Uterus (tissue), 4 donors: ENCODE data around the gene FMN1. TPM values are rescaled to one million over a fixed set of nuclear protein-coding genes. Genes with fewer than 3 reads are reported as not detected.

ENCODE experiments used
- DNase-seq, 2 donors: peaks; one replicate each; pipeline ENCODE4 v3.0.0-alpha.2; 2019 to 2020
- H3K27ac ChIP-seq, 2 donors: fragments of 200-600 bp; sonication (generic); 1 replicate in 1 of 2; 2 replicates in 1 of 2; pipeline ENCODE4 v1.5.1; 2016 to 2018
- H3K27me3 ChIP-seq, 2 donors: fragments of 200-600 bp; sonication (generic); one replicate each; pipeline ENCODE4 v1.5.1; 2018 to 2019; ENCODE audit warnings: control low read depth in 1 of 2
- H3K36me3 ChIP-seq, 2 donors: fragments of 200-600 bp; sonication (generic); one replicate each; pipeline ENCODE4 v1.5.1; 2019; ENCODE audit warnings: control low read depth in 1 of 2
- H3K4me1 ChIP-seq, 2 donors: fragments of 200-600 bp; sonication (generic); one replicate each; pipeline ENCODE4 v1.5.1; 2018 to 2019; ENCODE audit warnings: control low read depth in 1 of 2
- H3K4me3 ChIP-seq, 2 donors: fragments of 200-600 bp; sonication (generic); 1 replicate in 1 of 2; 2 replicates in 1 of 2; pipeline ENCODE4 v1.5.1; 2018 to 2019; ENCODE audit warnings: mild to moderate bottlenecking in 1 of 2
- H3K9me3 ChIP-seq, 2 donors: fragments of 200-600 bp; sonication (generic); one replicate each; pipeline ENCODE4 v1.5.1; 2019; ENCODE audit warnings: control low read depth in 1 of 2
- POLR2A ChIP-seq, 2 donors: fragments of 450-650 bp; IDR thresholded peaks; one replicate each; pipeline ENCODE4 v1.6.1; 2016; ENCODE audit warnings: antibody characterized with exemption in 2 of 2, mild to moderate bottlenecking in 1 of 2, moderate library complexity in 1 of 2
- intact Hi-C: fragments of 100-400 bp; cut with DNase I; formaldehyde crosslinking; loops from one replicate; pipeline ENCODE4 v1.15.1; 2023; ENCODE audit warnings: low total_unique reads
- total RNA-seq, 4 donors: library from RNA; depleted of rRNA in 3 of 4; stranded (reverse); fragments of >200 nt in 3 of 4; gene quantifications; one replicate each; pipeline versions ENCODE4 v1.1.0 to v1.2.4, GENCODE V29; 2014 to 2023
- TF ChIP-seq, protein P1 (sequence below), 4 experiments: fragments of 200-600 bp in 2 of 4; fragments of 450-650 bp in 2 of 4; sonication (generic) in 2 of 4; IDR thresholded peaks; one replicate each; pipeline ENCODE4 v1.5.1; 2016 to 2019; ENCODE audit warnings: antibody characterized with exemption in 4 of 4, mild to moderate bottlenecking in 2 of 4, moderate library complexity in 1 of 4
- donor health status: DM: yes; HTN: yes; CAD: no.

Gene FMN1
- total RNA-seq, 4 donors from 2014 or later, result 1.3 to 9.3 (median 5.0) TPM

- Histone ChIP-seq H3K36me3 (no peaks in the 10 kb centered on the region), H3K4me1 (no peaks in the 10 kb centered on the region), H3K27ac (no peak overlapping the region), H3K9me3 (no peaks in the 10 kb centered on the region), H3K4me3 (no peak overlapping the region), H3K27me3 (no peaks in the 10 kb centered on the region)
- intact Hi-C loops, result no loop called here
- DNase-seq, result no peak
- TF ChIP-seq, protein P1, sequence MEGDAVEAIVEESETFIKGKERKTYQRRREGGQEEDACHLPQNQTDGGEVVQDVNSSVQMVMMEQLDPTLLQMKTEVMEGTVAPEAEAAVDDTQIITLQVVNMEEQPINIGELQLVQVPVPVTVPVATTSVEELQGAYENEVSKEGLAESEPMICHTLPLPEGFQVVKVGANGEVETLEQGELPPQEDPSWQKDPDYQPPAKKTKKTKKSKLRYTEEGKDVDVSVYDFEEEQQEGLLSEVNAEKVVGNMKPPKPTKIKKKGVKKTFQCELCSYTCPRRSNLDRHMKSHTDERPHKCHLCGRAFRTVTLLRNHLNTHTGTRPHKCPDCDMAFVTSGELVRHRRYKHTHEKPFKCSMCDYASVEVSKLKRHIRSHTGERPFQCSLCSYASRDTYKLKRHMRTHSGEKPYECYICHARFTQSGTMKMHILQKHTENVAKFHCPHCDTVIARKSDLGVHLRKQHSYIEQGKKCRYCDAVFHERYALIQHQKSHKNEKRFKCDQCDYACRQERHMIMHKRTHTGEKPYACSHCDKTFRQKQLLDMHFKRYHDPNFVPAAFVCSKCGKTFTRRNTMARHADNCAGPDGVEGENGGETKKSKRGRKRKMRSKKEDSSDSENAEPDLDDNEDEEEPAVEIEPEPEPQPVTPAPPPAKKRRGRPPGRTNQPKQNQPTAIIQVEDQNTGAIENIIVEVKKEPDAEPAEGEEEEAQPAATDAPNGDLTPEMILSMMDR (IDR thresholded peaks at IDR 0.05), result no peak
- TF ChIP-seq POLR2A (IDR thresholded peaks at IDR 0.05), result no peak
Measured at GRCh38 chr15:32826685-32827084, 367.8 kb downstream of the FMN1 start.

DNA sequence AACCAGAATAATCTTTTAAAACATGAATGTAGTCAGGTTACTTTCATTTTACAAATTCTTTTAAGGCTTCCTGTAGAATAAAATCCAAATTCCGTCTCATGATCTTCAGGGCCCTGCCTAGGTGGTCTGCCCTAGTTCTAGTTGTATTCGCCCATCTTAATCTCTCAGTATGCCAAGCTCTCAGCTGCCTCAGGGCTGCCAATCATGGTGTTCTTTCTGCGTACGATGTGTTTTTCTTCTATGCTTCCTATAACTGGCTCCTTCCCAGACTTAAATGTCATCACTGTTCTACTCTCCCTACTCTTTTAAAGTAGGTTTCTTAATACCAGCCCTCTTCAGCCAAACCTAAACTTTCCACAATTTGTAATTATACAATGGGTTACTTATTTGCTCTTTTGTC lies 369.3 kb downstream of the FMN1 start:
- Histone ChIP-seq H3K4me1 (no peaks in the 10 kb centered on the region), H3K36me3 (no peaks in the 10 kb centered on the region), H3K4me3 (no peak overlapping the region), H3K27ac (no peak overlapping the region), H3K9me3 (no peaks in the 10 kb centered on the region), H3K27me3 (no peaks in the 10 kb centered on the region)
- intact Hi-C loops, result no loop called here
- no peak for DNase-seq
- no peak for TF ChIP-seq POLR2A (IDR thresholded peaks at IDR 0.05)
- TF ChIP-seq, protein P1 (IDR thresholded peaks at IDR 0.05), result no peak

DNA sequence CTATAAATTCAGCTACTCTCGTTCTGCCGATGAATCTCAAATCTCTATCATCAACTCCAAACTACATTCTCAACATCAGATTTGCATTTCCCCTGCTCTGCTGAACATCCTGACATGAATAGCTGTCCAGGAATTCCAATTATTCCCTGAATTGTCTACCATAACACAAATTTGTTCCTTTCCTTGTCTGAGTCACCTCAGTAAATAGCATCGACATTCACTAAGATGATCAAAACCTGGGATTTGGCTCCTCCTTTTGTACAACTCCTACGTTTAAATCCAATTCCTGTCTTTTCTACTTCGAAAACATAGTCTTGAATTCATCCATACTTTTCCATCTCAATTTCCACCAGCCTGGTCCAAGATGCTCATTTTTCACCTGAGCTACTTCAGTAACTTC lies 369.7 kb downstream of the FMN1 start:
- no peak overlapping the region for H3K4me3 ChIP-seq
- TF ChIP-seq POLR2A (IDR thresholded peaks at IDR 0.05), result no peak
- TF ChIP-seq, protein P1 (IDR thresholded peaks at IDR 0.05), result no peak
- intact Hi-C loops, result no loop called here

DNA sequence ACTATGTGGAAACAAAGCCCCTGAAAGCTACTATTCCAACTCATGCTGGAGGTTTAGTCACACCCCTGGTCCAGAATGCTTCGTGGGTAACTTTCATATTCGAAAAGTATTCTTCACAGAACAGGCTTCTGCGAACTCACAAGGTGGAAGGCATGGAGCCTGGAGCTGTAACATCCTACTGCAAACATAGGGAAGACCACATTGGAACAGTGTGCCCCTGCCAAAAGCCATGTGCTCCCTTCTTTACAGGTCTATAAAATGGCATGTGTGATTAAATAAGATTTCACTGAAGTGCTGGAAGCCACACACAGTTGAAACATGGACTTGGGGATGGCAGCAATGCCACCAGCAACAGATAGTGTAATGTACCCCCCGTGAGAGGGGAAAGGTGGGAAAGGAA lies 370.8 kb downstream of the FMN1 start:
- H3K27me3 ChIP-seq, result no peaks in the 10 kb centered on the region
- no peak overlapping the region for H3K4me3 ChIP-seq
- H3K27ac ChIP-seq, result no peak overlapping the region
- H3K4me1 ChIP-seq, result no peaks in the 10 kb centered on the region
- no peaks in the 10 kb centered on the region for H3K9me3 ChIP-seq
- TF ChIP-seq, protein P1 (IDR thresholded peaks at IDR 0.05), result no peak
- no peak for TF ChIP-seq POLR2A (IDR thresholded peaks at IDR 0.05)
- DNase-seq, result no peak
- intact Hi-C loops, result no loop called here
- no peaks in the 10 kb centered on the region for H3K36me3 ChIP-seq

More for the DNA sequence above, 369.7 kb downstream of the FMN1 start:
- no peak for DNase-seq
- Histone ChIP-seq H3K4me1 (no peaks in the 10 kb centered on the region), H3K27me3 (no peaks in the 10 kb centered on the region), H3K36me3 (no peaks in the 10 kb centered on the region), H3K27ac (no peak overlapping the region), H3K9me3 (no peaks in the 10 kb centered on the region)

GRCh38 chr15:32822739-32823138 lies 371.8 kb downstream of the FMN1 start:
- DNase-seq, result no peak
- intact Hi-C loops, result no loop called here
- Histone ChIP-seq H3K27ac (no peak overlapping the region), H3K9me3 (no peaks in the 10 kb centered on the region), H3K36me3 (no peaks in the 10 kb centered on the region), H3K4me3 (no peak overlapping the region), H3K4me1 (no peaks in the 10 kb centered on the region), H3K27me3 (no peaks in the 10 kb centered on the region)
- no peak for TF ChIP-seq POLR2A (IDR thresholded peaks at IDR 0.05)
- TF ChIP-seq, protein P1 (IDR thresholded peaks at IDR 0.05), result no peak
